KOPT-K1 (cell line): ENCODE data around the gene KIF3A.

ENCODE experiments used
- H3K27ac ChIP-seq: fragments of 200-600 bp; sonication (generic); 2 replicates; pipeline ENCODE4 v1.5.1; 2016; ENCODE audit warnings: antibody characterized with exemption, mild to moderate bottlenecking, low read depth, low read length; ENCODE audit not compliant: poor library complexity, severe bottlenecking
- H3K36me3 ChIP-seq: fragments of 200-600 bp; sonication (generic); 2 replicates; pipeline ENCODE4 v1.5.1; 2017; ENCODE audit warnings: antibody characterized with exemption, mild to moderate bottlenecking, low read length, moderate library complexity; ENCODE audit not compliant: insufficient read depth
- H3K9me3 ChIP-seq: fragments of 200-600 bp; sonication (generic); 2 replicates; pipeline ENCODE4 v1.5.1; 2017; ENCODE audit warnings: antibody characterized with exemption, low read length, mild to moderate bottlenecking; ENCODE audit not compliant: insufficient read depth, poor library complexity, severe bottlenecking

Gene KIF3A

GRCh38 chr5:132763181-132764036 is 26.1 kb upstream of the KIF3A start:
- no peaks in the 10 kb centered on the region for H3K9me3 ChIP-seq

GRCh38 chr5:132762246-132763000 is 25.1 kb upstream of the KIF3A start:
- Histone ChIP-seq H3K36me3 (peaks cover 79% of the 10 kb centered on the region), H3K9me3 (no peaks in the 10 kb centered on the region), H3K27ac (no peak overlapping the region)

More at GRCh38 chr5:132763181-132764036, 26.1 kb upstream of the KIF3A start:
- Histone ChIP-seq H3K36me3 (peaks cover 69% of the 10 kb centered on the region), H3K27ac (no peak overlapping the region)

- Histone ChIP-seq H3K27ac (no peak overlapping the region), H3K9me3 (no peaks in the 10 kb centered on the region), H3K36me3 (peaks cover 83% of the 10 kb centered on the region)
These were observed 24.2 kb upstream of the KIF3A start for GRCh38 chr5:132761321-132762240.

GRCh38 chr5:132760601-132761317 is 23.4 kb upstream of the KIF3A start:
- H3K36me3 ChIP-seq = peaks cover 83% of the 10 kb centered on the region
- no peak overlapping the region for H3K27ac ChIP-seq
- H3K9me3 ChIP-seq = no peaks in the 10 kb centered on the region

GRCh38 chr5:132760049-132760420 is 22.7 kb upstream of the KIF3A start:
- no peaks in the 10 kb centered on the region for H3K9me3 ChIP-seq
- H3K36me3 ChIP-seq = peaks cover 79% of the 10 kb centered on the region
- H3K27ac ChIP-seq = no peak overlapping the region

- H3K36me3 ChIP-seq = peaks cover 73% of the 10 kb centered on the region
These were observed 22.0 kb upstream of the KIF3A start for GRCh38 chr5:132759114-132760048.

GRCh38 chr5:132758451-132758850 is 21.1 kb upstream of the KIF3A start:
- Histone ChIP-seq H3K36me3 (peaks cover 64% of the 10 kb centered on the region), H3K9me3 (no peaks in the 10 kb centered on the region)

More at GRCh38 chr5:132759114-132760048, 22.0 kb upstream of the KIF3A start:
- no peaks in the 10 kb centered on the region for H3K9me3 ChIP-seq
- no peak overlapping the region for H3K27ac ChIP-seq

GRCh38 chr5:132756542-132756941 is 19.2 kb upstream of the KIF3A start:
- H3K36me3 ChIP-seq = peaks cover 44% of the 10 kb centered on the region

More at GRCh38 chr5:132758451-132758850, 21.1 kb upstream of the KIF3A start:
- H3K27ac ChIP-seq = no peak overlapping the region

GRCh38 chr5:132754947-132755346 is 17.6 kb upstream of the KIF3A start:
- Histone ChIP-seq H3K9me3 (no peaks in the 10 kb centered on the region), H3K27ac (no peak overlapping the region), H3K36me3 (peaks cover 29% of the 10 kb centered on the region)

More at GRCh38 chr5:132756542-132756941, 19.2 kb upstream of the KIF3A start:
- no peak overlapping the region for H3K27ac ChIP-seq
- H3K9me3 ChIP-seq = no peaks in the 10 kb centered on the region

GRCh38 chr5:132754111-132754510 is 16.8 kb upstream of the KIF3A start:
- peak overlapping the region; percentile 27 for H3K27ac ChIP-seq
- H3K9me3 ChIP-seq = no peaks in the 10 kb centered on the region
- peaks cover 21% of the 10 kb centered on the region for H3K36me3 ChIP-seq

GRCh38 chr5:132753135-132753987 is 16.0 kb upstream of the KIF3A start:
- H3K27ac ChIP-seq = peak overlapping the region; percentile 57
- H3K36me3 ChIP-seq = peaks cover 13% of the 10 kb centered on the region
- no peaks in the 10 kb centered on the region for H3K9me3 ChIP-seq

GRCh38 chr5:132752581-132753125 is 15.3 kb upstream of the KIF3A start:
- Histone ChIP-seq H3K27ac (peak overlapping the region; percentile 57), H3K36me3 (peaks cover 6% of the 10 kb centered on the region; the same call in 1 of the 2 replicates), H3K9me3 (no peaks in the 10 kb centered on the region)
